HepG2 (cell line): Measurements from ENCODE around the gene IFRD1. TPM values are rescaled to one million over a fixed set of nuclear protein-coding genes. Genes with fewer than 3 reads are reported as not detected.
A peak's percentile ranks its signal among the peaks of the same experiment; 100 is the strongest.

Source experiments
- ATF1 ChIP-seq: IDR thresholded peaks from 2 replicates; pipeline ENCODE4 v1.6.1; 2016; ENCODE audit warnings: mild to moderate bottlenecking, control low read depth
- CEBPG ChIP-seq: IDR thresholded peaks from 2 replicates; pipeline ENCODE4 v1.6.1; 2016
- GTF2F1 ChIP-seq: fragments of 150-350 bp; IDR thresholded peaks from 2 replicates; pipeline ENCODE4 v1.6.1; 2014; ENCODE audit warnings: low read length
- MTF2 ChIP-seq: sonication (generic); formaldehyde crosslinking; IDR thresholded peaks from 2 replicates; pipeline ENCODE4 v1.5.0; 2020; ENCODE audit warnings: missing genetic modification reagents, borderline replicate concordance
- POLR2A ChIP-seq, 2 experiments: IDR thresholded peaks; 2 replicates each; pipeline ENCODE4 v1.6.1; 2011; ENCODE audit warnings: low read depth in 2 of 2, low read length in 2 of 2, mild to moderate bottlenecking in 1 of 2, moderate library complexity in 1 of 2; ENCODE audit not compliant: insufficient read depth in 1 of 2
- PPARG ChIP-seq: conservative IDR thresholded peaks from 2 replicates; pipeline ENCODE4 v1.6.1; 2016; ENCODE audit warnings: missing biosample characterization, missing genetic modification reagents
- SOX13 ChIP-seq, 3 experiments: fragments of 450-650 bp in 1 of 3; sonication (generic) in 1 of 3; formaldehyde crosslinking in 1 of 3; IDR thresholded peaks in 2 of 3; conservative IDR thresholded peaks in 1 of 3; 2 replicates each; pipeline versions ENCODE4 v1.5.0 to v1.6.1; 2016 to 2020; ENCODE audit warnings: antibody characterized with exemption in 1 of 3, mild to moderate bottlenecking in 1 of 3, missing compliant biosample characterization in 1 of 3, missing genetic modification reagents in 1 of 3, moderate library complexity in 1 of 3
- SOX5 ChIP-seq: IDR thresholded peaks from 2 replicates; pipeline ENCODE4 v1.6.1; 2016; ENCODE audit warnings: borderline replicate concordance
- TAF1 ChIP-seq: sonication (generic); formaldehyde crosslinking; IDR thresholded peaks from 2 replicates; pipeline ENCODE4 v1.4.0; 2020; ENCODE audit warnings: missing genetic modification reagents
- THAP11 ChIP-seq: IDR thresholded peaks from 2 replicates; pipeline ENCODE4 v1.6.1; 2016; ENCODE audit warnings: missing biosample characterization, missing genetic modification reagents
- ZNF543 ChIP-seq: sonication (generic); formaldehyde crosslinking; IDR thresholded peaks from 2 replicates; pipeline ENCODE4 v1.4.0; 2020; ENCODE audit warnings: mild to moderate bottlenecking, missing genetic modification reagents
- ZNF761 ChIP-seq: sonication (generic); formaldehyde crosslinking; conservative IDR thresholded peaks from 2 replicates; pipeline ENCODE4 v1.4.0; 2020; ENCODE audit warnings: mild to moderate bottlenecking, missing genetic modification reagents
- ZNF792 ChIP-seq: IDR thresholded peaks from 2 replicates; pipeline ENCODE4 v1.6.1; 2016
- polyA plus RNA-seq, 8 experiments: library from polyadenylated mRNA; depleted of rRNA in 3 of 8; stranded (reverse) in 7 of 8; unstranded in 1 of 8; fragments of >200 nt; fragmentation: Illumina TruSeq in 4 of 8; extraction: Trizol in 4 of 8; gene quantifications; 2 replicates each; pipeline versions ENCODE4 v1.2.1 to v1.2.3, GENCODE V29; 2011 to 2016; ENCODE audit warnings: low read depth in 4 of 8, missing spikeins in 1 of 8, mixed read lengths in 1 of 8; ENCODE audit not compliant: insufficient read depth in 1 of 8
- total RNA-seq, 5 experiments: library from RNA; depleted of rRNA; stranded (reverse); fragments of >200 nt; fragmentation: Illumina TruSeq; extraction: Trizol; gene quantifications; 2 replicates each; pipeline ENCODE4 v1.2.3, GENCODE V29; 2016; ENCODE audit warnings: low read depth in 1 of 5
- TF ChIP-seq, protein P1 (sequence below): sonication (generic); formaldehyde crosslinking; IDR thresholded peaks from 2 replicates; pipeline ENCODE4 v1.5.1; 2020; ENCODE audit warnings: mild to moderate bottlenecking, missing genetic modification reagents, moderate library complexity
- TF ChIP-seq, protein P2 (sequence below): IDR thresholded peaks from 2 replicates; pipeline ENCODE4 v1.4.0; 2020; ENCODE audit warnings: mild to moderate bottlenecking, missing genetic modification reagents
- TF ChIP-seq, protein P3 (sequence below): sonication (generic); formaldehyde crosslinking; IDR thresholded peaks from 2 replicates; pipeline ENCODE4 v1.4.0; 2020; ENCODE audit warnings: missing genetic modification reagents, mild to moderate bottlenecking, borderline replicate concordance
- TF ChIP-seq, protein P4 (sequence below): sonication (generic); formaldehyde crosslinking; IDR thresholded peaks from 2 replicates; pipeline ENCODE4 v1.8.1; 2023; ENCODE audit warnings: mild to moderate bottlenecking, missing genetic modification reagents

IFRD1 gene
- total and polyA plus RNA-seq, 2 of the 13 experiments (the other 11 are each of a cell fraction or from before 2014, with no cell fraction given), result 50.9 to 55.5 TPM

DNA sequence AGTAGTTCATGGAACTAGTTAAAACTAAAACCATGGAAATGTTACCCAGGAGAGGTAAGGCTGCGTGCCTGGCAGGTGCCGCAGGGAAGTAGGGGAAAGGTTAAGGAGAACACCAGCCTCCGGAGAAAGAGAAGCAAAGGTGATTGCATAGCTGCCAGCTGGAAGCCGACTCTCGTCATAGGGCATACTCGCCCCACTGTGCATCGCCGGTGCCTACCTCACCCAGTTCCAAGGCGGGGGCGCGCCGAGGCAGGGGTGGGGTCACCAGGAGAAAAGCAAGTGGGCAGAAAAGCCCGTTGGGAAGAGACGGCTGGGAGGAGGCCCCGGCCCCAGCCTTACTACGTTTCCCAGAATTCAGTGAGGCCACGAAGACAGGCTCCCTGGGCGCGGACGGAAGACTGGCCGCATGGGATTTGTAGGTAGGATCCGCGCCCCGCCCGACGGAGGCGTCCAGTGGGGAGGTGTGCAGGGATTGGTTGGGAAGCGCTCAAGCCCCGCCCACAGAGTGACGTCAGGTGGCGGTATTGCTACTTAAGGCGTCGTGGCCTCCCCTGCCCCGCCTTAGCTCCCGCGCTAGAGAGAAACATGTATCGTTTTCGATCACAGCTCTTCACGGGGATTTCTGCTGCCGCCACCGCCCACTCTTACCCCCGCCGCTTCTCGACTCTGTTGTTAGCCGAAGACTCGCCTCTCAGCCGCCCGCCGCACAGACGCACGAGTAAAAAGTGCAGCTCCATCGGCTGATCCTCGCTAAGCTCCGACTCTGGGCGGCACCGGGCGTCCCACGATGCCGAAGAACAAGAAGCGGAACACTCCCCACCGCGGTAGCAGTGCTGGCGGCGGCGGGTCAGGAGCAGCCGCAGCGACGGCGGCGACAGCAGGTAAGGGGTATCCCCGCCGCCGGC is at the start of gene IFRD1 (continued):
- TF ChIP-seq, protein P1, sequence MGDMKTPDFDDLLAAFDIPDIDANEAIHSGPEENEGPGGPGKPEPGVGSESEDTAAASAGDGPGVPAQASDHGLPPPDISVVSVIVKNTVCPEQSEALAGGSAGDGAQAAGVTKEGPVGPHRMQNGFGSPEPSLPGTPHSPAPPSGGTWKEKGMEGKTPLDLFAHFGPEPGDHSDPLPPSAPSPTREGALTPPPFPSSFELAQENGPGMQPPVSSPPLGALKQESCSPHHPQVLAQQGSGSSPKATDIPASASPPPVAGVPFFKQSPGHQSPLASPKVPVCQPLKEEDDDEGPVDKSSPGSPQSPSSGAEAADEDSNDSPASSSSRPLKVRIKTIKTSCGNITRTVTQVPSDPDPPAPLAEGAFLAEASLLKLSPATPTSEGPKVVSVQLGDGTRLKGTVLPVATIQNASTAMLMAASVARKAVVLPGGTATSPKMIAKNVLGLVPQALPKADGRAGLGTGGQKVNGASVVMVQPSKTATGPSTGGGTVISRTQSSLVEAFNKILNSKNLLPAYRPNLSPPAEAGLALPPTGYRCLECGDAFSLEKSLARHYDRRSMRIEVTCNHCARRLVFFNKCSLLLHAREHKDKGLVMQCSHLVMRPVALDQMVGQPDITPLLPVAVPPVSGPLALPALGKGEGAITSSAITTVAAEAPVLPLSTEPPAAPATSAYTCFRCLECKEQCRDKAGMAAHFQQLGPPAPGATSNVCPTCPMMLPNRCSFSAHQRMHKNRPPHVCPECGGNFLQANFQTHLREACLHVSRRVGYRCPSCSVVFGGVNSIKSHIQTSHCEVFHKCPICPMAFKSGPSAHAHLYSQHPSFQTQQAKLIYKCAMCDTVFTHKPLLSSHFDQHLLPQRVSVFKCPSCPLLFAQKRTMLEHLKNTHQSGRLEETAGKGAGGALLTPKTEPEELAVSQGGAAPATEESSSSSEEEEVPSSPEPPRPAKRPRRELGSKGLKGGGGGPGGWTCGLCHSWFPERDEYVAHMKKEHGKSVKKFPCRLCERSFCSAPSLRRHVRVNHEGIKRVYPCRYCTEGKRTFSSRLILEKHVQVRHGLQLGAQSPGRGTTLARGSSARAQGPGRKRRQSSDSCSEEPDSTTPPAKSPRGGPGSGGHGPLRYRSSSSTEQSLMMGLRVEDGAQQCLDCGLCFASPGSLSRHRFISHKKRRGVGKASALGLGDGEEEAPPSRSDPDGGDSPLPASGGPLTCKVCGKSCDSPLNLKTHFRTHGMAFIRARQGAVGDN (CRISPR knock-in tag), result peak; percentile 67
- no peak for TF ChIP-seq MTF2 (CRISPR knock-in tag)
- 0 out of 2 replicates have a peak, but pooled peaks have one; percentile 5 for TF ChIP-seq CEBPG
- peak; percentile 87; the same call in 1 of the 2 replicates for TF ChIP-seq GTF2F1
- TF ChIP-seq SOX13 (IDR thresholded peaks at IDR 0.05), result no peak
- 0 out of 4 replicates have a peak, but pooled peaks of 1 of the 2 experiments have one; percentile 10 for TF ChIP-seq SOX13 (CRISPR knock-in tag; conservative IDR thresholded peaks at IDR 0.05 in 1 of 2, IDR thresholded peaks at IDR 0.05 in 1 of 2)
- TF ChIP-seq ZNF543 (CRISPR knock-in tag), result peak; percentile 23; the same call in 1 of the 2 replicates
- TF ChIP-seq ZNF761, result peak; percentile 60; the same call in 1 of the 2 replicates
- TF ChIP-seq, protein P2, sequence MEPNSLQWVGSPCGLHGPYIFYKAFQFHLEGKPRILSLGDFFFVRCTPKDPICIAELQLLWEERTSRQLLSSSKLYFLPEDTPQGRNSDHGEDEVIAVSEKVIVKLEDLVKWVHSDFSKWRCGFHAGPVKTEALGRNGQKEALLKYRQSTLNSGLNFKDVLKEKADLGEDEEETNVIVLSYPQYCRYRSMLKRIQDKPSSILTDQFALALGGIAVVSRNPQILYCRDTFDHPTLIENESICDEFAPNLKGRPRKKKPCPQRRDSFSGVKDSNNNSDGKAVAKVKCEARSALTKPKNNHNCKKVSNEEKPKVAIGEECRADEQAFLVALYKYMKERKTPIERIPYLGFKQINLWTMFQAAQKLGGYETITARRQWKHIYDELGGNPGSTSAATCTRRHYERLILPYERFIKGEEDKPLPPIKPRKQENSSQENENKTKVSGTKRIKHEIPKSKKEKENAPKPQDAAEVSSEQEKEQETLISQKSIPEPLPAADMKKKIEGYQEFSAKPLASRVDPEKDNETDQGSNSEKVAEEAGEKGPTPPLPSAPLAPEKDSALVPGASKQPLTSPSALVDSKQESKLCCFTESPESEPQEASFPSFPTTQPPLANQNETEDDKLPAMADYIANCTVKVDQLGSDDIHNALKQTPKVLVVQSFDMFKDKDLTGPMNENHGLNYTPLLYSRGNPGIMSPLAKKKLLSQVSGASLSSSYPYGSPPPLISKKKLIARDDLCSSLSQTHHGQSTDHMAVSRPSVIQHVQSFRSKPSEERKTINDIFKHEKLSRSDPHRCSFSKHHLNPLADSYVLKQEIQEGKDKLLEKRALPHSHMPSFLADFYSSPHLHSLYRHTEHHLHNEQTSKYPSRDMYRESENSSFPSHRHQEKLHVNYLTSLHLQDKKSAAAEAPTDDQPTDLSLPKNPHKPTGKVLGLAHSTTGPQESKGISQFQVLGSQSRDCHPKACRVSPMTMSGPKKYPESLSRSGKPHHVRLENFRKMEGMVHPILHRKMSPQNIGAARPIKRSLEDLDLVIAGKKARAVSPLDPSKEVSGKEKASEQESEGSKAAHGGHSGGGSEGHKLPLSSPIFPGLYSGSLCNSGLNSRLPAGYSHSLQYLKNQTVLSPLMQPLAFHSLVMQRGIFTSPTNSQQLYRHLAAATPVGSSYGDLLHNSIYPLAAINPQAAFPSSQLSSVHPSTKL, result peak; percentile 37; the same call in 1 of the 2 replicates
- TF ChIP-seq THAP11 (CRISPR knock-in tag), result peak; percentile 87
- TF ChIP-seq POLR2A (IDR thresholded peaks at IDR 0.05; ENCODE audit: insufficient read depth in 1 of 2, low read depth in 2 of 2, low read length in 2 of 2), result peak; percentile 97 to 100
- TF ChIP-seq, protein P3, sequence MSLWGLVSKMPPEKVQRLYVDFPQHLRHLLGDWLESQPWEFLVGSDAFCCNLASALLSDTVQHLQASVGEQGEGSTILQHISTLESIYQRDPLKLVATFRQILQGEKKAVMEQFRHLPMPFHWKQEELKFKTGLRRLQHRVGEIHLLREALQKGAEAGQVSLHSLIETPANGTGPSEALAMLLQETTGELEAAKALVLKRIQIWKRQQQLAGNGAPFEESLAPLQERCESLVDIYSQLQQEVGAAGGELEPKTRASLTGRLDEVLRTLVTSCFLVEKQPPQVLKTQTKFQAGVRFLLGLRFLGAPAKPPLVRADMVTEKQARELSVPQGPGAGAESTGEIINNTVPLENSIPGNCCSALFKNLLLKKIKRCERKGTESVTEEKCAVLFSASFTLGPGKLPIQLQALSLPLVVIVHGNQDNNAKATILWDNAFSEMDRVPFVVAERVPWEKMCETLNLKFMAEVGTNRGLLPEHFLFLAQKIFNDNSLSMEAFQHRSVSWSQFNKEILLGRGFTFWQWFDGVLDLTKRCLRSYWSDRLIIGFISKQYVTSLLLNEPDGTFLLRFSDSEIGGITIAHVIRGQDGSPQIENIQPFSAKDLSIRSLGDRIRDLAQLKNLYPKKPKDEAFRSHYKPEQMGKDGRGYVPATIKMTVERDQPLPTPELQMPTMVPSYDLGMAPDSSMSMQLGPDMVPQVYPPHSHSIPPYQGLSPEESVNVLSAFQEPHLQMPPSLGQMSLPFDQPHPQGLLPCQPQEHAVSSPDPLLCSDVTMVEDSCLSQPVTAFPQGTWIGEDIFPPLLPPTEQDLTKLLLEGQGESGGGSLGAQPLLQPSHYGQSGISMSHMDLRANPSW (CRISPR knock-in tag), result 0 out of 2 replicates have a peak, but pooled peaks have one; percentile 56
- peak; percentile 96 for TF ChIP-seq PPARG (CRISPR knock-in tag)
- TF ChIP-seq TAF1, result peak; percentile 63; the same call in 1 of the 2 replicates
- peak; percentile 87 for TF ChIP-seq ATF1
- no peak for TF ChIP-seq SOX5 (CRISPR knock-in tag)
- TF ChIP-seq ZNF792 (CRISPR knock-in tag), result no peak
- TF ChIP-seq, protein P4, sequence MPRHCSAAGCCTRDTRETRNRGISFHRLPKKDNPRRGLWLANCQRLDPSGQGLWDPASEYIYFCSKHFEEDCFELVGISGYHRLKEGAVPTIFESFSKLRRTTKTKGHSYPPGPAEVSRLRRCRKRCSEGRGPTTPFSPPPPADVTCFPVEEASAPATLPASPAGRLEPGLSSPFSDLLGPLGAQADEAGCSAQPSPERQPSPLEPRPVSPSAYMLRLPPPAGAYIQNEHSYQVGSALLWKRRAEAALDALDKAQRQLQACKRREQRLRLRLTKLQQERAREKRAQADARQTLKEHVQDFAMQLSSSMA, result 0 out of 2 replicates have a peak, but pooled peaks have one; percentile 71
